Ishikawa (cell line): ENCODE results near the gene DHX32.
A peak's percentile ranks its signal among the peaks of the same experiment; 100 is the strongest.

Experiments
- CEBPB ChIP-seq: IDR thresholded peaks from 2 replicates; pipeline ENCODE4 v1.6.1; 2012
- CREB1 ChIP-seq: IDR thresholded peaks from 2 replicates; pipeline ENCODE4 v1.6.1; 2012; ENCODE audit warnings: low read depth
- EGR1 ChIP-seq: IDR thresholded peaks from 2 replicates; pipeline ENCODE4 v1.6.1; 2012
- EP300 ChIP-seq: IDR thresholded peaks from 2 replicates; pipeline ENCODE4 v1.6.1; 2012; ENCODE audit warnings: borderline replicate concordance
- FOXM1 ChIP-seq: IDR thresholded peaks from 2 replicates; pipeline ENCODE4 v1.6.1; 2012; ENCODE audit warnings: low read depth, borderline replicate concordance
- NFIC ChIP-seq: IDR thresholded peaks from 2 replicates; pipeline ENCODE4 v1.6.1; 2012
- RAD21 ChIP-seq: IDR thresholded peaks from 2 replicates; pipeline ENCODE4 v1.6.1; 2012; ENCODE audit warnings: low read depth
- TAF1 ChIP-seq: IDR thresholded peaks from 2 replicates; pipeline ENCODE4 v1.6.1; 2012; ENCODE audit warnings: low read depth, mild to moderate bottlenecking
- TCF12 ChIP-seq: IDR thresholded peaks from 2 replicates; pipeline ENCODE4 v1.6.1; 2012; ENCODE audit warnings: low read depth
- TEAD4 ChIP-seq: IDR thresholded peaks from 2 replicates; pipeline ENCODE4 v1.6.1; 2012
- YY1 ChIP-seq: IDR thresholded peaks from 2 replicates; pipeline ENCODE4 v1.6.1; 2012; ENCODE audit warnings: low read depth
- ZBTB7A ChIP-seq: IDR thresholded peaks from 2 replicates; pipeline ENCODE4 v1.6.1; 2012; ENCODE audit warnings: low read depth
- TF ChIP-seq, protein P1 (sequence below): IDR thresholded peaks from 2 replicates; pipeline ENCODE4 v1.6.1; 2012; ENCODE audit warnings: low read depth, mild to moderate bottlenecking
- TF ChIP-seq, protein P2 (sequence below): IDR thresholded peaks from 2 replicates; pipeline ENCODE4 v1.6.1; 2012
- TF ChIP-seq, protein P3 (sequence below): IDR thresholded peaks from 2 replicates; pipeline ENCODE4 v1.6.1; 2012

DHX32 gene

DNA sequence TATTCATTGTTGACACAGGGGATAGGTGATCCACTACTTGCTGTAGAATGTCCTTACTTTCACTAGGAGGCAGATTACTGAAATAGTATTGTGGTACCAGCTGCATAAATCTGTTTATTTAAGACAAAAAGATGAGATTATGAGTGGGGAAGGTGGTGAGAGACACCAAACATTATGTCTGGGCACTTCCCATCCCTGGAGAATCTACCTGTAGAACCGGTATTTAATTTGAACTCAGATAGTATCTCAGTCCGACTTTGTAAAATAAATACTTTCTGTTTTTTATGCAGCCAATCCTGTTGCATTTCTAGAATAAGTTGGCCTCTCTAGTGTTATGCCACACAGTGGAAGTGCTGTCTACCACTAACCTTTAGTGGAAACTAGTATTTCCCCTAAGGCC lies 44.3 kb downstream of the DHX32 start:
- TF ChIP-seq, protein P1, sequence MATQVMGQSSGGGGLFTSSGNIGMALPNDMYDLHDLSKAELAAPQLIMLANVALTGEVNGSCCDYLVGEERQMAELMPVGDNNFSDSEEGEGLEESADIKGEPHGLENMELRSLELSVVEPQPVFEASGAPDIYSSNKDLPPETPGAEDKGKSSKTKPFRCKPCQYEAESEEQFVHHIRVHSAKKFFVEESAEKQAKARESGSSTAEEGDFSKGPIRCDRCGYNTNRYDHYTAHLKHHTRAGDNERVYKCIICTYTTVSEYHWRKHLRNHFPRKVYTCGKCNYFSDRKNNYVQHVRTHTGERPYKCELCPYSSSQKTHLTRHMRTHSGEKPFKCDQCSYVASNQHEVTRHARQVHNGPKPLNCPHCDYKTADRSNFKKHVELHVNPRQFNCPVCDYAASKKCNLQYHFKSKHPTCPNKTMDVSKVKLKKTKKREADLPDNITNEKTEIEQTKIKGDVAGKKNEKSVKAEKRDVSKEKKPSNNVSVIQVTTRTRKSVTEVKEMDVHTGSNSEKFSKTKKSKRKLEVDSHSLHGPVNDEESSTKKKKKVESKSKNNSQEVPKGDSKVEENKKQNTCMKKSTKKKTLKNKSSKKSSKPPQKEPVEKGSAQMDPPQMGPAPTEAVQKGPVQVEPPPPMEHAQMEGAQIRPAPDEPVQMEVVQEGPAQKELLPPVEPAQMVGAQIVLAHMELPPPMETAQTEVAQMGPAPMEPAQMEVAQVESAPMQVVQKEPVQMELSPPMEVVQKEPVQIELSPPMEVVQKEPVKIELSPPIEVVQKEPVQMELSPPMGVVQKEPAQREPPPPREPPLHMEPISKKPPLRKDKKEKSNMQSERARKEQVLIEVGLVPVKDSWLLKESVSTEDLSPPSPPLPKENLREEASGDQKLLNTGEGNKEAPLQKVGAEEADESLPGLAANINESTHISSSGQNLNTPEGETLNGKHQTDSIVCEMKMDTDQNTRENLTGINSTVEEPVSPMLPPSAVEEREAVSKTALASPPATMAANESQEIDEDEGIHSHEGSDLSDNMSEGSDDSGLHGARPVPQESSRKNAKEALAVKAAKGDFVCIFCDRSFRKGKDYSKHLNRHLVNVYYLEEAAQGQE: no peak
- TF ChIP-seq EP300 (no peak), CREB1 (no peak), NFIC (no peak), YY1 (no peak), RAD21 (no peak), TCF12 (no peak), EGR1 (no peak), ZBTB7A (no peak), TAF1 (no peak)
- TF ChIP-seq, protein P2, sequence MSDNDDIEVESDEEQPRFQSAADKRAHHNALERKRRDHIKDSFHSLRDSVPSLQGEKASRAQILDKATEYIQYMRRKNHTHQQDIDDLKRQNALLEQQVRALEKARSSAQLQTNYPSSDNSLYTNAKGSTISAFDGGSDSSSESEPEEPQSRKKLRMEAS: no peak

DNA sequence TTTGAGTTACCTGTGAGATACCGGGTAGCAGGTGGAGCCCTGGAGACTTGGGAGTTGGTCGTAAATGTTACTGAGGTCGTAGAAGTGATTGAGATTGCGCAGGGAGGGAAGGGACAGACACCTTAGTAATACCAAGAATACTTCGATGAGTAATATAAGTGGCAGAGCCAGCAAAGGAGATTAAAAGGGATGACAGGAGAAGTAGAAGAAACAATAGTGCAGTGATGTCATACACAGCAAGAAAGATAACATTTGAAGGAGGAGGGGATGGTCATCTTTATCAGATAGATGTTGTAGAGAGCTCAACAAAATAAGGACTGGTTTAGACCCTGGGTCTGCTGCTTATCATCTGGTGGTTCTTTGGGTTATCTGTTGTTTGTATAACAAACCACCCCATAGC lies 52.8 kb downstream of the DHX32 start:
- no peak for TF ChIP-seq TAF1
- no peak for TF ChIP-seq TEAD4
- TF ChIP-seq ZBTB7A: no peak

DNA sequence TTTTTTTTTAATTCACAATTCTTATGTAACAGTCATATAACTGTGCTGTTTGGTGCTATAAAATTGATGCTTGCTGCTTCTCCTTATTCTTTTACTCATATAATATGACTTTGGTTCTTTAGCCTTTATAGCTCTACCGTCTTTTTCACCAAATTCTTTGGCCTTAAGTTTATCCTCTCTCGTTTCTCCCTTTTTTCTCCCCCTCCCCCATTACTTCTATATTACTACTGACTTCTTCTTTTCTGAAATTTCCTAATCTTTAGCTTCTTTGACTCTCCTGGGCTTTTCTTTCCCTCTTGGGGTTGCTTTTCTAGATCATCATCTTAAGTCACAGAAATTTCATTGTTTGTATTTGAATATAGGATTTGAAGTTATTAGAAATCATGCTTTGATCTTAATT lies 54.0 kb downstream of the DHX32 start:
- TF ChIP-seq TEAD4 (no peak), CREB1 (no peak), EP300 (no peak), ZBTB7A (no peak), TCF12 (no peak), YY1 (no peak), NFIC (no peak), RAD21 (no peak)
- TF ChIP-seq, protein P3, sequence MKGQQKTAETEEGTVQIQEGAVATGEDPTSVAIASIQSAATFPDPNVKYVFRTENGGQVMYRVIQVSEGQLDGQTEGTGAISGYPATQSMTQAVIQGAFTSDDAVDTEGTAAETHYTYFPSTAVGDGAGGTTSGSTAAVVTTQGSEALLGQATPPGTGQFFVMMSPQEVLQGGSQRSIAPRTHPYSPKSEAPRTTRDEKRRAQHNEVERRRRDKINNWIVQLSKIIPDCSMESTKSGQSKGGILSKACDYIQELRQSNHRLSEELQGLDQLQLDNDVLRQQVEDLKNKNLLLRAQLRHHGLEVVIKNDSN: no peak
- TF ChIP-seq, protein P2: no peak

DNA sequence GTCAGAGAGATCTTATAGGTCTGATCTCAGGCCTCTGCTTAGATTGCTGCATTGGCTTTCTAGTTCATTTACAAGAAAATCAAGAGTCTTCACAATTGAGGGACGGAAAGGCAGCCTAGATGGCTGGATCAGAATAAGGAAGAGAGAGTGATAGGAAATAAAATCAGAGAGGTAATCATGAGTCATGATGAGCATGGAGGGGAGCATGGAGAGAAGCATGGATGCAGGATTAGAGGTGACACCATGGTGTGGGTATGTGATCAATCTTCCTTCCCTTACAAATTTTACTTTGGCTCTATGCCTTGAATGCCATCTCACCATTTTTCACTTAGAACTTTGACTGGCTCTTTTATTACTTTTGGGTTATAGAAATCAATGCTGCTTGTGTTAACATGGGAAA lies 56.4 kb downstream of the DHX32 start:
- TF ChIP-seq, protein P1: no peak
- TF ChIP-seq EGR1 (no peak), TAF1 (no peak), TEAD4 (no peak), ZBTB7A (no peak), FOXM1 (no peak), NFIC (no peak), YY1 (no peak), CEBPB (no peak), TCF12 (no peak)
- TF ChIP-seq, protein P2: no peak
- TF ChIP-seq, protein P3: no peak

DNA sequence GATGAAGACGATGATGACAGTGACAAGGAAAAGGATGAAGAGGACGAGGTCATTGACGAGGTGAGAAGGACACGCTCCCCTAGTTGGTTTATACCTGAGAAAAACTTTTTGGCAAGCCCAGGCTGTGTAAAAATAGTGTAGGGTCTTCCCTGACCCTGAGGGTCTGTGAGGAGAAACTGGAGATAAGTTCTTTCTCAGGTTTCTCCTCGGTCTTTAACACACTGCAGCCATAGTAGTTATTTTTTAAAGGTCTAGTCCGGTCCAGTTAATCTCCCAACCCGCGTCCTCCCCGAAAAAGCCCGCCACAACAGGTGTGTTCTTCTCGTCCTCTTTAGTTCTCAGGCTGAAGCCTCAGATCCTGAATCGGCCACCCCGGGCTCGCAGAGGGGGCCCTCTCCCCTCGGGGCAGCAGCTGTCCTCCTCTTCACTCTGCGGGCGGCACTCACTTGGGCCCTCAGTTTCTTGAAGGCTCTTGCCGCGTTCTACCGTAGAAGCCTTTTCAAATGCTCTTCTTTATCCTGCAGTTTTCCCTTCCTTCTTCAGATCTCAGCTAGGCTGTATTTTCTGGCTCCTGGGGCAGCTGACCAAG lies 57.3 kb downstream of the DHX32 start:
- TF ChIP-seq EP300 (no peak), ZBTB7A (no peak), CEBPB (no peak), NFIC (no peak)
- TF ChIP-seq, protein P1: 0 out of 2 replicates have a peak, but pooled peaks have one; percentile 3
